GM19324 (cell line): ENCODE measurements around the gene PARD6G.

Experiments
- ATAC-seq: cut with Tn5 transposase; IDR thresholded peaks from one replicate; pipeline ENCODE4 v1.9.1; 2021; ENCODE audit warnings: mild to moderate bottlenecking, moderate library complexity; ENCODE audit not compliant: unreplicated experiment, low FRiP score

Gene PARD6G

DNA sequence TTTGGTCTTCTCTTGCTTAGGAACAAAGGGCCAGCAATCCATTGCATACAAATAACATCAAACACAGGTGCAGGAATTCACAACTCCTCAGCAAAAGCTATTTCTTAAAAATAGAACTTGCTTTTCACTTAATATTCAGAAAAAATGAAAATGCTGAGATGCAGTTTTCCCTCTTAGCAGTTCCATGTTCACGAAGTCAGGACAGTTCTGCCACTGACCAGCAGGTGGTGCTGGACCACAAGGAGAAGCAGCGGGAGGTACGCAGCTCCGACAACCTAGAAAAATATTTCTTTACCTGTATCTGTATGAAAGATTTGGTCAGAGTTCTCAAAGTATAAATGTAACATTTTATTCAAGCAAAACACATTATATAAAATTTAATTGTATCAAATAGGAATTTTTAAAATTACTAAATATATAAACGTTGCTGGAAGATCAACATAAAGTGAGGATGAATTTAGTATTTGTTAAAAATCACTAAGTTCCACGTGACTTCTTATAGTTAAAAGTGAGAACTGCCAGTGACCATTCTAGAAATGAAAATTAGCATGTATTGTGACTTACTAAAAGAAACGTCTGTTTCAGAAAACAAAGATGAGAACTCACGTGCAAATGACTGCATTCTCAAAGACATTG, 89.5 kb downstream of the PARD6G start:
- ATAC-seq = no peak

DNA sequence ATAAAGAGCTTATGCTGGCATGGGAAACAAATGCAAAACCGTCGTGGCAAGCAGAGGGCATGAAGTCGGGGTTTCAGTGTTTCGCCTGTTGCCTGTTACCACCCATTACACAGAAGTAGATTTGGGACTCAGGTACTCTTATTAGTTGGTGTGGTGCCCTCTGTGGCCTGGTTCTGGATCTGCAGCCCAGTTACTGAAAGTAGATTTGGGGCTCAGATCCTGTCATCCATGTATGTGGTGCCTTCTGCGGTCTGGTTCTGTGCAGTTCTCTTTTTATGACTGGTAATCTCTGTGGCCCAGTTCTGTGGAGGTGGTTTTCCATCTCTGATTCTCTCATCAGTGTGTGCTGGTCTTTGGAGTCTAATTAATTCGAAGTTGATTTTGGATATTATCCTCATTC, 93.0 kb downstream of the PARD6G start:
- peak; percentile 69 for ATAC-seq

DNA sequence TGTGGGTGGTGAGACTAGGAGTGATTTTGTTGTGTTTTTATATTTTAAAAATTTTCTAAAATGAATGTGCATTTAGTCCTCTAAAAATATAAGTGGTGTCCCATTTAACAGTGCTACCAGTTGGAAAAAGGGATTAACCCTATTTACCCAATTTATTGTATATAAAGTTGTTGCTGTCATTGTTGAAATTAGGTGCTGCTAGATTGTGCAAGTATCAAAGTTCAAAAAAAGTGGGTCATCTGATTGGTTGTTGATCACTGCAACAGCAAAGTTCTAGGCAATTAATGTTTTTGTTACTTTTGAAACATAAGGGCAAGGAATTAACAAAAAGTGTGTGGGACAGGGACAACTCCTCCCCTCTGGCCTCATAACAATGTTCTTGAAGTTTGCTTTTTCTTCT, 97.6 kb downstream of the PARD6G start:
- no peak for ATAC-seq

DNA sequence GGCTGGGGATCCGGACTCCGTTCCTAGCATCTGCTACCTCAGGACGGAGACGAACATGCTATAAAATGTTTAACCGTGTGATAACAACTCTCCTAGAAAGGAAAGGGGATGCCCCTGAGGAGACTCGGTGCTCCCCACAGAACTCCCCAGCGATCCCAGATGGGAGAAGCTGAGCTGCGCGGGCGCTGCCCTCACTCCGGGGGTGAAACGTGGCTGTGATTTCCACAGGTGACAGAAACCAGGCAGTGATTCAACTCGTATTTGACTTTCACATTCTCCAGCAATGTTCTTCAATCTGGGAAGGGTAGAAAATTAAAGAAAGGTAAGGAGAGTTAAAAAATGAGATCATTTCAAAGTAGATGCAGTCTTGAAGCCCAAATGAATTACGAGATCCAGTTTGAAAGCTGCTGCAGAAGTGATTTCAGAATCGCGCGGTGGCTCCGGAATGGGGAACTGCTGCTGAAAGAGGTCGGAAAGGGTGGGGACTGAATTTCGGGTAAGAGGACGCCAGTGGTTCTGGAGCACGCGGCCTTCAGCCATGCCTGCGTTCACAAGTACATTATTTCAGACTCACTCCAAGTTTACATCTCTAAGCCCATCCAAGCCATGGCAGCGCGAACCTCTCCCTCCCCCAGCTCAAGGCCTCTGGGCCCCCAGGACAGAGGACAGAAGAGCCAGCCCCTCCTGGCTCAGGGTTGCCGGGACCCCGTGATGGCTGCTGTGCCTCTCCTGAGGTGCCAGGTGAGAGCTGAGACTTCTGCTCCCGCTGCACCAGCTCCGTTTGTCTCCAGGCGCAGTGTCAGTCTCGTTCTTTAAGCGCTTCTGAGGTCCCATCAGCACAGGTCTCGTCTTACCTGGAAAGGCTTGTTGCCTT, 98.8 kb downstream of the PARD6G start:
- ATAC-seq = peak; percentile 8

DNA sequence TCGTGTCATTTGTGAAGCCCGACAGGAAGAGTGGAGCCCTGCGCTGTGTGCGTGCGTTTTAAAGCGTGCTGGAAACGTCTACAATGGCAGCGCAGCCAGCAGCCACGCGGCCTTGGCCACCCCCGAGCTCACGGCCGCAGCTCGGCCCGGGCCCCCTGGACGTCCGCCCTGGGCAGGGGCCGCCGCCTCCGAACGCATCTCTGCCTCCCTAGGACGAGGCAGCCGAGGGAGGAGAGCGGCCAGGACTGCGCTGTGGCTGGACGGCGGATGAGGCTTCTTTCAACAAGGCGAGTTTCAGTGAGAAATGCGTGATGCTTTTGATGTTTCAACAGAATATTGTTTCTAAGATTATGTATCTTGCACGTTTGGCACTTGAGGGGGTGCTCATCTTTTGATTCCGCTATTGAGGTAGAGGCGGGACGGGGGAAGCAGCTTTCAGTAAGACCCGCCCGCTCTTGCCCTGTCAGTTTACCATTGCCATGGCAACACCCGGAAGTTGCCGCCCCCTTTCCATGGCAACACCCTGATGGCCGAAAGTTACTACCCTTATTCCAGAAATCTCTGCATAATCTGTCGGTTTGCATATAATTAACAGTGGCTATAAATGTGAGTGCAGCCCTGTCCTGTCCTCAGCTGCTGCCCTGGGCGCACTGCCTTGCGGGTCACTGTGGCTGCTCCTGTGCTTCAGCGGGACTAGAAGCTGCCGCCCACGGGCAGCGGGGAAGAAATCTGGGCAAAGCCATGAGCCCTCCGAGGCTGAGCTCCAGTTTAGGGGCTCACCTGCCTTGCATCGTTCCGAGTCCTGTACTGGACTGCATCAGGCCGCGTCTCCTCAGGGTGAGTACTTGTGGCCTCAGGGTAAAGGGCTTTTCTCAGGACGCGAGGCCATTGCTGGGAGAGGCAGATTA, 99.6 kb downstream of the PARD6G start:
- ATAC-seq = peak; percentile 92

DNA sequence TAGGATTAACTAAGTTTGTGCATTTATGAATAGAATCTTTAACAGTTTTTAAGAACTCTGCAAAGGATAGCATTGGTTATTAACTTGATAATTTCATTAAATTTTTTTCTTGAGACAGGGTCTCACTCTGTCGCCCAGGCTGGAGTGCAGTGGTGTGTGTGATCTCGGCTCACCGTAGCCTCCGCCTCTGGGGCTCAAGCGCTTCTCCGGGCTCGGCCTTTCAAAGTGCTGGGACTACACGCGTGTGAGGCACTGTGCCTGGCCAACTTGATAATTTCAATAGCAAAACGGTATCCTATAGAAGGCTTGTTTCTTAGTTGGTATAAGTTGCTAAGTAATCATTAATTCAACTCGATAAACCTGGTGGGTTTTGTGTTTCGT, 100.3 kb downstream of the PARD6G start:
- no peak for ATAC-seq

DNA sequence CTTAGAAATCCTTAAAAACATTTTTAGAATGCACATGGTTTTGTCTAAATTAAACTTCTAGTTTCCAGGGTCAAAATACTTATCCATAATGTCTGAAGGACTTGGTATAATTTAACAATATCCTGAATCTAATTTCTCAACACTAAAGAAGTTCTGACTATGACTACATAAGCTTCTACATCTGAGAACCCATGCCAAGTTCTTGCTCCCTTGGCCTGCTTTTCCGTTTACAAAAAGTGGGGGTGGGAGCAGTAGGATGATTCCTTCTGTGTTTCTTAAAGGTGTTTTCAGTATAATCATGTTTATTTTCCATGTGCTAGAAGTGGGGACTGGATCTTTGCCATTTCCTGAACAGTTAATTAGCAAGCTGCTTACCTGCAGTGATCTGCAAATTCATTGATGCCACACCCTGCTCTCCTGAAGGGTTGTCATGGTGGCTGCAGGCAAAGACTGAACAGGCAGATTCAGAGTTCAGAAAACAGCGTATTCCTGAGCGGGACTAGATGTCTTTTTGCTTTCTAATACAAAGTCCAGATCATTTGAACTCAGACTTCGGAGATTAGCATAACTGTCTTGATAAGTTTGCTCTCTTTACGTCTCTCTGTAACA, 102.0 kb downstream of the PARD6G start:
- ATAC-seq = no peak

DNA sequence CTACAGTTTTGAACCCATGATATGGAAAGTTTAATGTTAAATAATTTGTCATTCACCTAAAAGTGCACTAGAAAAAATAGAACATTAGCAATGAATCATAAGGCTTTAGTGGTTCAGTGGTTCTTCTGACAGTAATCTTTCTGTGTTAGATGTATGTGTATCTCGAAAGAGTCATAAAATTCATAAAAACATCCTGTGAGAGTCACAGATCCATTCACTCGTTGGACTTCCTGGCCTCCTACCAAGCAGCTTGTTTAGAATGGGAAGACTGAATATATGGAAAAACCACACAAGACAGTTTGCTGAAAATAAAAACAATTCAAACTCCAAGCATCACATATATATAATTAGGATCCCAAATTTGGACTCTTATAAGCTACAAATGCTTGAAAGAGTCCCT, 103.4 kb downstream of the PARD6G start:
- no peak for ATAC-seq

DNA sequence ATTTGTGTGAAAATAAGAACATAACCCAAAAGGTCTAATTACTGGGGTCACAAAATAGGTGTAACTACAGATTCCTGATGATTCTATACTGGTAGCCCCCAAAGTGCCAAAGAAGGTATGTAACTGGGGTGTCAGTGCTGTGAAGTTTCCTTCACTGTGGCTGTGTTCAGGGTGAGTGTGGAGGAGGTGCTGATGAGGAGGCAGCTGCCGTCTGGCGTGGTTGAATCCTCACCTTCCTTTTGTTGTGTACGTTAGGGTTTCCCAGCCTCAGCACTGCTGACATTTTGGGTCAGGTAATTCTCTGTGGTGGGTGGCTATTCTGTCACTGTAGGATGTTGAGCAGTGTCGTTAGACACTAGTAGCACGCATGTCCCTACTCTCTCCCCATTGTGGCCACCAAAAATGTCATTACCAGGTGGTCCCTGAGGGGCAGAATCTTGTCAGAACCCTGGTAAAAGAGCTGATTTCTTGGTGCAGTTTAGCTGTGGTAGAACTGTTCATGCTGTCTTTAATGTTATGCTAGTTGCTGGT, 106.8 kb downstream of the PARD6G start:
- ATAC-seq = no peak

DNA sequence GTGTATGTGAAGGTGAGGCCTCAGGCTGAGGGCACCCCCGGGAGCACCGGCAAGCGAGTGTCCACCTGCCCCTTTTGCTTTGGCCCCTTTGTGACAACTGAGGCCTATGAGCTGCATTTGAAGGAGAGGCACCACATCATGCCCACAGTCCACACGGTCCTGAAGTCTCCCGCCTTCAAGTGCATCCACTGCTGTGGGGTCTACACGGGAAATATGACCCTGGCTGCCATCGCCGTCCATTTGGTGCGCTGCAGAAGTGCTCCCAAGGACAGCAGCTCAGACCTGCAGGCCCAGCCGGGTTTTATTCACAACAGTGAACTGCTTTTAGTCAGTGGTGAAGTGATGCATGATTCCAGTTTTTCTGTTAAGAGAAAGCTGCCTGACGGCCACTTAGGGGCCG, 109.3 kb downstream of the PARD6G start:
- ATAC-seq = no peak

DNA sequence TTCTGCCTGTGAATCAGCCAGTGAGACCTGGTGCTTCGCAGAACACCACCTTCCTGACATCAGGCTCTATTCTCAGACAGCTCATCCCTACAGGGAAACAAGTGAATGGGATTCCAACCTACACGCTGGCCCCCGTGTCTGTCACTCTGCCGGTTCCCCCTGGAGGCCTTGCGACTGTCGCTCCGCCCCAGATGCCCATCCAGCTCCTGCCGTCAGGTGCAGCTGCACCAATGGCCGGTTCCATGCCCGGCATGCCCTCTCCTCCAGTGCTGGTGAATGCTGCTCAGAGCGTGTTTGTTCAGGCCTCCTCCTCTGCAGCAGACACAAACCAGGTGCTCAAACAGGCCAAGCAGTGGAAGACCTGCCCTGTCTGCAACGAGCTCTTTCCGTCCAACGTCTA, 110.2 kb downstream of the PARD6G start:
- no peak for ATAC-seq

DNA sequence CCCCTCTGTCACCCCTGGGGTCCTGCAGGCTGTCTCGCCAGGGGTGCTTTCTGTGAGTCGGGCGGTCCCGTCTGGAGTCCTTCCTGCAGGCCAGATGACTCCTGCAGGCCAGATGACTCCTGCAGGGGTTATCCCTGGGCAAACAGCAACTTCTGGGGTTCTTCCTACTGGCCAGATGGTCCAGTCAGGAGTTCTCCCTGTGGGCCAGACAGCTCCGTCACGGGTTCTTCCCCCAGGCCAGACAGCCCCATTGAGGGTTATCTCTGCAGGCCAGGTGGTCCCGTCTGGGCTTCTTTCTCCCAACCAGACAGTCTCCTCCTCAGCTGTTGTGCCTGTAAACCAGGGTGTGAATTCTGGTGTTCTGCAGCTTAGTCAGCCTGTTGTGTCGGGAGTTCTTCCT, 110.6 kb downstream of the PARD6G start:
- no peak for ATAC-seq

DNA sequence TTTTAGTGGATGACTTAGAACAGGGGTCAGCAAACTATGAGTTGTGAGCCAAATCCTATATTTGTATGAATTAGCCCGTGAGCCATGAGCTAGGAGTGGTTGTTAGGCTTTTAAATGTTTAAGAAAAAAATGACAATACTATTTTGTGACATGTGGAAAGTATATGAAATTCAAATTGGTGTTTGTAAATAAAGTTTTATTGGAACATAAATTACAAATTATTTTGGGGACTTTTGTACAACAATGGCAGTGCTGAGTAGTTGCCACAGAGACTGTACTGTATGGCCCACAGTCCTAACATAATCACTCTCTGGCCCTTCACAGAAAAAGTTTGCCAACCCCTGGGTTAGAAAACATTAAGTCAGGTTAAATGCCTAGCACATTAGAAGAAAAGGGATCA, 112.2 kb downstream of the PARD6G start:
- no peak for ATAC-seq

DNA sequence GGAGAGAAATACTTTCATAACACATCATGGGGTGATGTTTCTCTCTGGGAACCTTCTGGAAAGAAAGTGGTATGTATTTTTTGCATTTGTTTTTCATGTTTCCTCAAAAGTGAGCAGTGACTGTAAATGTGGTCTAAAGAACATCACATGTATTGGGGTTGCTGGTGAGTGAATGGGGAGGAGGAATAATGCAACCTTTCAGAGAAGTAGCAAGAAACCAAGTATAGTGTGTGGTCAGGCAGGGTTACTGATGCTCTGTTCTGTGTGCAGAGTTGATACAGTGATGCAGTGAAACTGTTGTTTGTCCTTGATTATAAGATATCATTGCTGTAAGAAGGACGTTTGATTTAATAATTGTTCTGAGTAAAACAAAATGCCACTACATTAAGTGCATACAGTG, 114.2 kb downstream of the PARD6G start:
- no peak for ATAC-seq

DNA sequence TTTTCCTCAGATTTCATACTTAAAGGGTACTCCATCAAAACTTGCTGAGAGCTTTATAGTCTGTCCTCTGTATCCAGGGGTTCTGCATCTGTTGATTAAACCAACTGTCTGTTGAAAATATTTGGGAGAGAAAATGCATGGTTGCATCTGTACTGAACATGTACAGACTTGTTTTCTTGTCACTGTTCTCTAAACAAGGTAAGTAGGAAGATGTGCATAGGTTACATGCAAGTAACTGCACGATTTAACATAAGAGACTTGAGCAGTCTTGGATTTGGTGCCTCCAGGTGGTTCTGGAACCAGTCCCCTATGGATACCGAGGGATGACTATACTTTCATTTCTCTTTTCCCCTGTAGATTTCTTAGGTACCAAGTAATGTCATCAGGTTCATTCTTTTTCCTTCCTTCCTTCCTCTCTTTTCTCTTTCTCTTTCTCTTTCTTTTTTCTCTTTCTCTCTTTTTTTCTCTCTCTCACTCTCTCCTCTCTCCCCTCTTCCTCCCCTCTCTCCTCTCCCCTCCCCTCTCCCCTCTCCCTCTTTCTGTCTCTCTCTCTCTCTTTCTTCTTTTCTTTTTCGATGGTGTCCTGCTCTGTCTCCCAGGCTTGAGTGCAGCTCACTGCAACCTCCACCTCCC, 115.0 kb downstream of the PARD6G start:
- ATAC-seq = no peak

DNA sequence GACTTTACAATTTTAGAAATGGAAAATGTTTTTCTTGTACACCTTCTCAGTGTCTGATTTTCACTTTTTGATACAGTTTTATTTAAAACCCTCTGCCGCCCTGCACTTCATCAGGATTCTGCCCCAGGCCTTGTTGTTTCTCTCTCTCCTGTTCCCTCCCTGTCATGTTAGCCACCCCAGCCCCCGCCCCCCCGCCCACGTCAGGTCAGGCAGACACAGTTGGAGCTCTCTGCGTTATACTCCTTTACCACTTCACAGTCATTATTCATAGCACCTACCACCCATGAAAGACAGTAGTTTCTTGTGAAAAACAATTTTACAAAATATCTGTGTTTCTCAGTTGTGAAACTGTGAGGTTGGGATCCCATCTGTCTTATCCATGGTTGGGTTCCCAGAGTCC, 116.8 kb downstream of the PARD6G start:
- ATAC-seq = no peak

DNA sequence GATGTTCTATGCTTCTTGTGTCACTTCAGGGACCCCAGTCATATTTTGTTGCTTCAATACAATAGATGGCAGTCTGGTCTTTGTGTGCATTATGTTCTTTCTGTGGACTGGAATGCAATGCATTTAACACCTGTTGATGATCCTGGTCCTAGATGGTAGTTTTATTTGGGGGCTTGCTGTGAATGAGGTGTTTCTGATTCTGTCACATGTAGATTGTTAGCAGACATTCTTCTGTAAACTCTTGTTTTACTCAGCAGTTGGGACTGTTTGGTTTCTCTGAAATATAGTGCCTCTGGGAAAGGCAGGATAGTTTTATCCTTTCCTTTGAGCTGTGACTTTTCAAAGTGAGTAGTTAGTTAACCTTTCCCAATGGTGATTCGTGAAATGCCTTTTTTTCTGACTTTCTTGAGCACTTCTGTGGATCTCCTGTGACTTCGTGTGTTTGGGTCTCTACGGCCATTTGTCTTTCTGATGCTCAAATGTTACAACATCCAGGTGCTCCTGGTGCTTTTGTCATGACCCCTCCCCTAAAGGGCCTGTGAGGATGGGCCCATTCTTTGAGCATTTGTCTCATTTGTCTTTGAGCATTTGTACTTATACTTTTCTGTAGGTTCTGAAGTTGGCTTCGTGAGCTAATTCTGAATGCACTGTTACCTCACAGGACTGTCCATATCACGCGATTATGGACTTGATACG, 117.5 kb downstream of the PARD6G start:
- no peak for ATAC-seq

DNA sequence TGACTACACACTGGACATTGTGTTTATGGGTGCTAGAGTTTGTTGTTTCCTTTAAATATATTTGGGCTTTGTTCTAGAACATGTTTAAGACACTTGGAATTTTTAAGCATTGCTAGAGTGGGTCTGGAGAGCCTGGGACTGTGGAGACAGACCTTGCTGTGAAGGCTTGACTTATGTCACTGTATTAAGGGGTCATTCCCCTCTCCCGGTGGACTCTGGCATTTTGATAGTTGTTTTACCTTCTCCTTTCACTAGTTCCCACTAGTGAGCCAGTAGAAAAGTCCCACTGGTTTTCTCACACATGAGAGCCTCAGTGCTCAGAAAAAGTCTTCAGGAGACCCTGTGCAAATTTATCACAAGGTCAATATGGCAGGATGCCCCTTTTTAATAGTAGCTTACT, 119.7 kb downstream of the PARD6G start:
- ATAC-seq = no peak

DNA sequence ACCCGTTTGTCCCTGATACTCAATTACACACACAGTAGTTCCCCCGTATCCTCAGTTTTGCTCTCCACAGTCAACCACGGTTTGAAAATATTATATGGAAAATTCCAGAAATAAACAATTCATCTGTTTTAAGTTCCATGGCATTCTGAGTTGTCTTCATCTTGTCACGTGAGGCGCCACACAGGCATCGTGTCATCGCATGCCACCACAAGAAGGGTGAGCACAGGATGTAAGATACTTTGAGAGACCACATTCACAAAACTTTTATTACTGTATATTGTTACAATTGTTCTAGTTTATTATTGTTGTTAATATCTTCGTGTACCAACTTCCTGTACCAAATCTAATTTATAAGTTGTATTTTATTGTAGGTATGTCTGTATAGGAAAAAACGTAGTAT, 120.5 kb downstream of the PARD6G start:
- no peak for ATAC-seq
